Heart left ventricle (tissue), 13 donors: Measurements from ENCODE around the gene MOV10.

ENCODE experiments used
- CTCF ChIP-seq, 12 donors: fragments of 200-600 bp; sonication (generic) in 4 of 12; IDR thresholded peaks; one replicate each; pipeline versions ENCODE4 v1.5.0 to v1.8.0; 2018 to 2022; ENCODE audit warnings: antibody characterized with exemption in 12 of 12, mild to moderate bottlenecking in 5 of 12
- POLR2A ChIP-seq, 2 donors: fragments of 450-650 bp; IDR thresholded peaks; one replicate each; pipeline ENCODE4 v1.6.1; 2017; ENCODE audit warnings: antibody characterized with exemption in 2 of 2, mild to moderate bottlenecking in 2 of 2, moderate library complexity in 2 of 2
- donor health status: ischemic (EF 13 %, LVEDD 7.1; RV severe dilation, severe dysfunction).
- donor health status: DM: no; HTN: yes; CAD: no.
- donor health status: DM: no; HTN: no; CAD: no.
- donor health status: ischemic (EF 25% LVEDD 6.9; RV normal size, moderate dysfunction).
- donor health status: ischemic (EF 25% LVEDD 5.7; RV mildly dilated, moderate dysfunction).
- donor health status: ischemic (EF 35%, LVEDD 5.7; RV mildly dilated, moderate dysfunction).
- donor health status: nonischemic (EF 11% LVEDD 7.7; RV severe dilation, severe dysfunction).
- donor health status: DM: yes; HTN: yes; CAD: no.
- donor health status: PGD.
- donor health status: ischemic (EF 29% LVEDD 5.4; RV normal size, mild dysfunction).
- donor health status: nonischemic (EF 23%, LVEDD 6.1; RV moderate dilation, normal function).

GRCh38 chr1:112677501-112677900, 3.0 kb downstream of the MOV10 start:
- no peak for TF ChIP-seq CTCF (IDR thresholded peaks at IDR 0.05)
- TF ChIP-seq POLR2A (IDR thresholded peaks at IDR 0.05) = no peak
